HUES6 (cell line): Measurements from ENCODE around the gene PINK1.
"Not testable (repeated sequence)": the region's sequence is repeated elsewhere in the genome, so short reads cannot be mapped to it uniquely, and the experiment has no call there.

Experiments
- H3K27ac ChIP-seq: 2 replicates; pipeline ENCODE4 v1.7.0; 2013; ENCODE audit warnings: low read depth, mild to moderate bottlenecking, low read length, inconsistent platforms
- H3K27me3 ChIP-seq: 2 replicates; pipeline ENCODE4 v1.6.1; 2013; ENCODE audit warnings: low read length; ENCODE audit not compliant: control insufficient read depth, insufficient read depth
- H3K36me3 ChIP-seq: 2 replicates; pipeline ENCODE4 v1.6.1; 2013; ENCODE audit warnings: low read length; ENCODE audit not compliant: control insufficient read depth, insufficient read depth
- H3K4me1 ChIP-seq: 2 replicates; pipeline ENCODE4 v1.6.1; 2013; ENCODE audit warnings: low read length; ENCODE audit not compliant: control insufficient read depth, insufficient read depth
- H3K4me3 ChIP-seq: 2 replicates; pipeline ENCODE4 v1.5.1; 2013; ENCODE audit warnings: low read depth, low read length
- H3K9ac ChIP-seq: one replicate; pipeline ENCODE4 v1.6.1; 2013; ENCODE audit warnings: mild to moderate bottlenecking, low read length
- H3K9me3 ChIP-seq: 2 replicates; pipeline ENCODE4 v1.6.1; 2013; ENCODE audit warnings: low read depth, low read length; ENCODE audit not compliant: control insufficient read depth, insufficient read depth

Gene PINK1

GRCh38 chr1:20663365-20663764 is 30.1 kb downstream of the PINK1 start:
- H3K27me3 ChIP-seq, result no peaks in the 10 kb centered on the region
- H3K4me3 ChIP-seq, result no peak overlapping the region
- no peaks in the 10 kb centered on the region for H3K9me3 ChIP-seq
- peaks cover 9% of the 10 kb centered on the region; the same call in 1 of the 2 replicates for H3K4me1 ChIP-seq
- no peak overlapping the region for H3K9ac ChIP-seq
- peaks cover 13% of the 10 kb centered on the region for H3K36me3 ChIP-seq
- no peak overlapping the region for H3K27ac ChIP-seq

GRCh38 chr1:20663969-20664715 is 30.9 kb downstream of the PINK1 start:
- Histone ChIP-seq H3K36me3 (peaks cover 6% of the 10 kb centered on the region), H3K4me3 (no peak overlapping the region), H3K9ac (no peak overlapping the region), H3K9me3 (no peaks in the 10 kb centered on the region), H3K27me3 (no peaks in the 10 kb centered on the region), H3K27ac (no peak overlapping the region), H3K4me1 (peaks cover 9% of the 10 kb centered on the region; the same call in 1 of the 2 replicates)

- no peaks in the 10 kb centered on the region for H3K9me3 ChIP-seq
- no peak overlapping the region for H3K27ac ChIP-seq
- no peak overlapping the region for H3K9ac ChIP-seq
These were observed 32.5 kb downstream of the PINK1 start for GRCh38 chr1:20665726-20666125.

GRCh38 chr1:20666146-20666545 is 32.9 kb downstream of the PINK1 start:
- Histone ChIP-seq H3K4me3 (no peak overlapping the region), H3K9ac (no peak overlapping the region), H3K9me3 (no peaks in the 10 kb centered on the region), H3K27me3 (no peaks in the 10 kb centered on the region), H3K27ac (no peak overlapping the region), H3K36me3 (peaks cover 2% of the 10 kb centered on the region; the same call in 1 of the 2 replicates), H3K4me1 (peaks cover 6% of the 10 kb centered on the region; the same call in 1 of the 2 replicates)

More at GRCh38 chr1:20665726-20666125, 32.5 kb downstream of the PINK1 start:
- Histone ChIP-seq H3K27me3 (no peaks in the 10 kb centered on the region), H3K36me3 (peaks cover under 1% of the 10 kb centered on the region; the same call in 1 of the 2 replicates), H3K4me1 (peaks cover 6% of the 10 kb centered on the region; the same call in 1 of the 2 replicates), H3K4me3 (no peak overlapping the region)

DNA sequence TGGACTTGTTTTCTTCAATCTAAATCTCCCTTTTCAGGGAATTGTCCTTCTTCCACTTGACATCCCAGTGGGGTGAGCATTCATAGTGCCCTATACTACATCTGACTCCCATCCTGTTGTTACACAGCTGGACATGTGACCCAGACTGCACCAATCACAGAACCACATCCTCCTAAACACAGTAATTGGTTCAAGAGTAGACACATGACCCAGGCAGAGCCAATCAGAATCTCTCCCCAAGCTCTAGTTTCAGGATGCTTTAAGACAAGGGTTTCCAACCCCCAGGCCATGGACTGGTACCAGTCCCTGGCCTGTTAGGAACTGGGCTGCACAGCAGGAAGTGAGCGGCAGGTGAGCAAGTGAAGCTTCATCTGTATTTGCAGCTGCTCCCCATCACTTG is 33.5 kb downstream of the PINK1 start:
- Histone ChIP-seq H3K36me3 (peaks cover 5% of the 10 kb centered on the region), H3K4me3 (no peak overlapping the region), H3K4me1 (peaks cover 6% of the 10 kb centered on the region; the same call in 1 of the 2 replicates), H3K27ac (no peak overlapping the region), H3K9ac (no peak overlapping the region), H3K9me3 (no peaks in the 10 kb centered on the region), H3K27me3 (no peaks in the 10 kb centered on the region)

DNA sequence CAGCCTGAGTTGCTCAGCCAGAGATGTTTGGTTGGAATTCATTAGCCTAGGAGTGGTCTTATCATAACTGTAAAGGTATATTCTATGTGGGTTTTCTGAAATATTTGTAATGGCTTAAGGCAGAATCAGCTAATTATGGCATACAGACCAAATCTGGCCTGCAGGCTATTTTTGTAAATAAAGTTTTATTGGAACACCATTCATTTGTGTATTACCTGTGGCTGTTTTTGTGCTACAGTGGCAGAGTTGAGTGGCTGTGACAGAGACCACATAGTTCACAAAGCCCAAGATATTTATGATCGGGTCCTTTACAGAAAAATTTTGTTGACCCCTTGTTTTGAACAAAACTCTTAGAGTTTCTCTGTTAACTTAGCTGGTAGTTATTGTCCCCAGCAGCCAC is 35.3 kb downstream of the PINK1 start:
- Histone ChIP-seq H3K4me3 (no peak overlapping the region), H3K9me3 (no peaks in the 10 kb centered on the region), H3K4me1 (no peaks in the 10 kb centered on the region), H3K36me3 (peaks cover 7% of the 10 kb centered on the region), H3K27ac (no peak overlapping the region), H3K27me3 (no peaks in the 10 kb centered on the region), H3K9ac (no peak overlapping the region)

GRCh38 chr1:20670936-20671335 is 37.7 kb downstream of the PINK1 start:
- Histone ChIP-seq H3K27me3 (no peaks in the 10 kb centered on the region), H3K9ac (no peak overlapping the region), H3K36me3 (peaks cover 7% of the 10 kb centered on the region), H3K9me3 (no peaks in the 10 kb centered on the region), H3K27ac (no peak overlapping the region), H3K4me1 (no peaks in the 10 kb centered on the region), H3K4me3 (no peak overlapping the region)

DNA sequence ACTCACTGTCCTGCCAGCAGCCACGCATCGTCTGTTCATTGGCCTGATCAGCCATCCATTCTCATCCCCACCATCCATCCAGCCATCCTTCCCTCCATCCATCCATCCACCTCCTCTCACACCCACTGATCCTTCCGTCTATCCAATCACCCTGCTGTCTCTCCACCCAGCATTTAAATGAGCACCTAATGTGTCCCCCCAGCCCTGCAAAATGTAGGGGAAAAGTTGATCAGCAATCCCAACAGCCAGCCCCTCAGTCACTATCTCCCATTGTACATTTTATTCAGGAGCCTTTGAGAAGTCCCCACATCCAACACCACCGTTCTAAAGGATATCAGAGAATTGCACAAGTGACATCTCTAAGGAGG is 39.0 kb downstream of the PINK1 start:
- Histone ChIP-seq H3K27me3 (no peaks in the 10 kb centered on the region), H3K9me3 (no peaks in the 10 kb centered on the region), H3K4me1 (no peaks in the 10 kb centered on the region), H3K36me3 (peaks cover 7% of the 10 kb centered on the region), H3K27ac (no peak overlapping the region), H3K4me3 (no peak overlapping the region), H3K9ac (no peak overlapping the region)

DNA sequence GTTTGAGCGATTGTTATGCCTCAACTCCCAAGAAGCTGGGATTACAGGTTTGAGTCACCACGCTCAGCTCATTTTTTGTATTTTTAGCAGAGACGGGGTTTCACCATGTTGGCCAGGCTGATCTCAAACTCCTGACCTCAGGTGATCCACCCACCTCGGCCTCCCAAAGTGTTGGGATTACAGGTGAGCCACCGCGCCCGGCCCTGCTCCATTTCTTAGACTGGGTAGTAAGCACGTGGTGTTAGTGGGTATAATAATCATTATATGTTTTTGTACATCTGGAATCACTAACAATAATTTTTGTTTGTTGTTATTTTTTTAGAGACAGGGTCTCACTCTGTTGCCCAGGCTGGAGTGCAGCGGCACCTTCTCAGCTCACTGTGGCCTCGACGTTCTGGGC is 40.4 kb downstream of the PINK1 start:
- not testable (repeated sequence) for H3K4me1 ChIP-seq, H3K4me3 ChIP-seq, H3K9me3 ChIP-seq, H3K27ac ChIP-seq, H3K9ac ChIP-seq, H3K36me3 ChIP-seq, H3K27me3 ChIP-seq

GRCh38 chr1:20678599-20678998 is 45.3 kb downstream of the PINK1 start:
- Histone ChIP-seq H3K4me1 (no peaks in the 10 kb centered on the region), H3K9ac (no peak overlapping the region), H3K27ac (no peak overlapping the region), H3K27me3 (no peaks in the 10 kb centered on the region), H3K9me3 (no peaks in the 10 kb centered on the region), H3K36me3 (peaks cover 11% of the 10 kb centered on the region; the same call in 1 of the 2 replicates), H3K4me3 (no peak overlapping the region)

DNA sequence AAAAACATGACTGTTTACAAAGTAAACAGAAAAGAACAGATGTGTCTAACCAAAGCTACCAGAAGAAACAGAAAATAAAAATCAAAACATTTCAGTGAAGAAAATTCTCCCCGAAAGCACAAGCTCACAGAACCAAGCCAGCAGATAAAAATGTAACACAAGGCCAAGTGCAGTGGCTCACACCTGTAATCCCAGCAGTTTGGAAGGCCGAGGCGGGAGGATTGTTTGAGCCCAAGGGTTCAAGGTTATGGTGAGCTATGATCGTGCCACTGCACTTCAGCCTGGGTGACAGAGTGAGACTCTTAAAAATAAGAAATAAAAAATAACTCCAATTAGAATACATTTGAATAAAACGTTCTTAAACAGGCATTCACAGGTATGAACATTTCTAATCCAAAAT is 47.0 kb downstream of the PINK1 start:
- Histone ChIP-seq H3K9ac (no peak overlapping the region), H3K27ac (no peak overlapping the region), H3K36me3 (peaks cover 11% of the 10 kb centered on the region; the same call in 1 of the 2 replicates), H3K4me3 (no peak overlapping the region), H3K9me3 (no peaks in the 10 kb centered on the region), H3K27me3 (no peaks in the 10 kb centered on the region), H3K4me1 (no peaks in the 10 kb centered on the region; the same call in 1 of the 2 replicates)
